Esophagus muscularis mucosa (tissue), 4 donors: ENCODE measurements around the gene HEATR5B.

Experiments used
- EP300 ChIP-seq: sonication (generic); formaldehyde crosslinking; IDR thresholded peaks from one replicate; pipeline ENCODE4 v1.6.1; 2017; ENCODE audit warnings: antibody characterized with exemption
- POLR2A ChIP-seq: fragments of 450-650 bp; IDR thresholded peaks from one replicate; pipeline ENCODE4 v1.6.1; 2017; ENCODE audit warnings: antibody characterized with exemption, moderate library complexity, mild to moderate bottlenecking, low read depth
- TF ChIP-seq, protein P1 (sequence below), 3 experiments: fragments of 200-600 bp in 2 of 3; fragments of 450-650 bp in 1 of 3; sonication (generic) in 2 of 3; IDR thresholded peaks; one replicate each; pipeline ENCODE4 v1.5.1; 2017 to 2019; ENCODE audit warnings: antibody characterized with exemption in 3 of 3, mild to moderate bottlenecking in 2 of 3, moderate library complexity in 1 of 3

DNA sequence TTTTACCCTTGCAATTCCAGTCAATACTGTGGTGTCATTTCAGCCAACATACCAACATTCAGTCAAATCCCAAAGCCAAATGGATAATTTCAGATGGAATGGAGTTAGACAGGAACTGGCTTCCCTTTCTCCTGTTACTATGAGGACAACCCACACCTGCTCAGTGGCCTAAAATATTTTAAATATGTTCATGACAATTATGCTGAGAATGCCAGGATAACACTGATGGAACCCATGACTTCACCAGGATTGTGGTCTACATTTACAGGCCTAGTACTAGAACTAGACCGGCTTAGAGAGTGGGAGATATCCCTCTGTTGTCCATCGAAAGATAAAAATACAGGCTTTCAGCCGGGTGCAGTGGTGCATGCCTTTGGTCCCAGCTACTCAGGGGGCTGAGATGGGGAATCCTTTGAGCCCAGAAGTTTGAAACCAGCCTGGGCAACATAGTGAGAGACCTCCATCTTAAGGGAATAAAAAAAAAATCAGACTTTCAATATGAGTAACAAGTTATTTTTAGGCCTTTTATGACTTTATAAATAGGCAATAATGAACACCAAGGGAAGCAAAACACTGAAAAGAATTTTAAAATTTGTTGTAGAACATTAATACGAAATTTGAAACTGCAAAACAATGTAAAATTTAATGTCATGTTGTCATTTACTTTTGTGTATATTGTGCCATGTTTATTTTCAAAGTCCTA lies 14.4 kb upstream of the HEATR5B start:
- TF ChIP-seq, protein P1, sequence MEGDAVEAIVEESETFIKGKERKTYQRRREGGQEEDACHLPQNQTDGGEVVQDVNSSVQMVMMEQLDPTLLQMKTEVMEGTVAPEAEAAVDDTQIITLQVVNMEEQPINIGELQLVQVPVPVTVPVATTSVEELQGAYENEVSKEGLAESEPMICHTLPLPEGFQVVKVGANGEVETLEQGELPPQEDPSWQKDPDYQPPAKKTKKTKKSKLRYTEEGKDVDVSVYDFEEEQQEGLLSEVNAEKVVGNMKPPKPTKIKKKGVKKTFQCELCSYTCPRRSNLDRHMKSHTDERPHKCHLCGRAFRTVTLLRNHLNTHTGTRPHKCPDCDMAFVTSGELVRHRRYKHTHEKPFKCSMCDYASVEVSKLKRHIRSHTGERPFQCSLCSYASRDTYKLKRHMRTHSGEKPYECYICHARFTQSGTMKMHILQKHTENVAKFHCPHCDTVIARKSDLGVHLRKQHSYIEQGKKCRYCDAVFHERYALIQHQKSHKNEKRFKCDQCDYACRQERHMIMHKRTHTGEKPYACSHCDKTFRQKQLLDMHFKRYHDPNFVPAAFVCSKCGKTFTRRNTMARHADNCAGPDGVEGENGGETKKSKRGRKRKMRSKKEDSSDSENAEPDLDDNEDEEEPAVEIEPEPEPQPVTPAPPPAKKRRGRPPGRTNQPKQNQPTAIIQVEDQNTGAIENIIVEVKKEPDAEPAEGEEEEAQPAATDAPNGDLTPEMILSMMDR (IDR thresholded peaks at IDR 0.05), result no peak
- TF ChIP-seq POLR2A (no peak), EP300 (no peak)
